ENCODE measurements around the gene GNB1. TPM values are rescaled to one million over a fixed set of nuclear protein-coding genes. Genes with fewer than 3 reads are reported as not detected.

The GNB1 gene
- total RNA-seq, 1 experiment from 2014 or later = 49.3 TPM

DNA sequence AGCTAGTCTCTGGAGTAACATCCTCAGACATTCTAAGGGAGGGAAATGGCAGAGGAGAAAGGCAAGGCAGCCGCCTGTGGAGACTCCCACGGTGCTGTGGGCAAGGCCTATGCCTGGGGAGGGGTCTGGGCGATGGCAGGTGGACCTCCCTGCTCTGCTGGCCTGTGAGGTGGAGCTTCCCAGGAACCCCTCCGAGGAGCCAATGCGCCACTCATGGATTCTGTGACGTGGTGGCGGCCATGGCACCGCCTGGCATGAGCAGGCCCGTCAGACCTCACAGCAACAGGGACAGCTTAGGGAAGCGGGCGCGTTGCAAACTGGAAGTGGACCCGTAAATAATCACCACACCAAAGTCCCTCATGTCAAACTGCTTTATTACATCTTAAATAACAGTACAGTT is 106.0 kb downstream of the GNB1 start:
- no peak for DNase-seq (ENCODE audit: low read depth)

DNA sequence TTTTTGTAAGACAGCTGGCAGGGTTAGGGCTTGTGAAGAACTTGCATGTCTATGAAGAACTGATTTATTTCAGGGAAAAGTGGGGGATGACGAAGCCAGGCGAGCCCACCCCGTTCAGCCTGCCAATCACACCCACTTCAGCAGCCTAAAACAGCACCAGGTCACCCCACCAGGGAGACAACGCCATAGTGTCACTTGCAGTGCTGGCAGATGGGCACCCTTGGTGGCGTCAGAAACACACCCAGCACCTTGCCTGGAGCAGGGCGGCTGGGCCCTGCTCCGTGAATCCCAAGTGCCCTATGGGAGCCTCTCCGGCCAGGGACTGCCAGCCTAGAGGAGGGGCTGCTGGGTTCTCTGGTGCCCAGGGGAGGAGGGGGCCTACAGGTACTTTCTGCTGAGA is 107.6 kb downstream of the GNB1 start:
- no peak for DNase-seq (ENCODE audit: low read depth)

DNA sequence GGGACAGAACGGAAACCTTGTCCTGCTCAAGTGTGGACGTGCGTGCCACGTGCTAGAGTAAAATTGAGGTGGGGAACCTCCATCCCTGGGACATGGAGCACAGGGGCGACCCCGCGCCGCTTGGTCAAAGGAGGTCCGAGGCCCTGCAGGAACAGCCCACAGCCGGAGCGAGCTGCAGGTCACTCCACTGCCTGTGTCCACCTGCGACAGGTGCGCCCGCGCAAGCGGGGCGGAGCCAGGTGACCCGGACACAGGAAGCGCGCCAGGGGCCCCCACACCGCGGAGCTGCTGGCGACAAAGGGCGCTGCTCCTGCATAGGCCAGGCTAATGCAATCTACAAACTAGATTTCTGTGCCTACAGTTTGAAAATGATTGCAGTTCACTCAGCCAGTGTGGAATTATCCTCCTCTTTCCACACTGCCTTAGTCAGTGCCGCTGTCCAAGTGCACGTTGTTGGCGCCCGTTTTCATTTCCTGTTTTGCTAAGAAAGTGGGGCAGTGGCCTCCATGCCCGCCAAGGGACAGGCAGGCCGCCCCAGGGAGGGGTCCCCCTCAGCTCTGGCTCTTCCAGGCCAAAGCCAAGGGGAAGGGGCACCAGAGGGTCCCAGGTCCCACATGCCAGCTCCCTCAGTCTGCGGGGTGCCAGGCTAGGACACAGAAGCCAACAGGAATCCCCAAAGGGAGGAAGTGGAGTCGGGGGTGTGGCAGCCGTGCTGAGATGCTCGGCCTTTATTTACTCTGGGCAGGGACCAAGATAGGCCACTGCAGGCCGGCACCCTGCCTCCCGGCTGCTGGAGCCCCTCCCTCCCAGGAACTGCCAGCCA is 108.3 kb downstream of the GNB1 start:
- DNase-seq (ENCODE audit: low read depth) = peak; percentile 73

DNA sequence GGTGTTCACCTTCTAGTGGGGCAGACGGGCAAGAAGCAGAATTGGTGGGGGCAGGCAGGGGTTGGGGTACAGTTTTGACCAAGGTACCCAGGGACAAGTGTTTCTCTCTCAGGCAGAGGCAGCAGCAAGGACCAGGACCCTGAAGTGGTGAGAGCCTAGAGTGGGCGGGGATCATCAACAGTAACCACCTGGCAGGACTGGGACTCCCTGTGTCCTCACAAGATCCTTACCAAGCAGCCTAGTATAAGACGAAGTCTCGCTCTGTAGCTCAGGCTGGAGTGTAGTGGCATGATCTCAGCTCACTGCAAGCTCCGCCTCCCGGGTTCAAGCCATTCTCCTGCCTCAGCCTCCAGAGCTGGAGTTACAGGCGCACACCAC is 109.4 kb downstream of the GNB1 start:
- DNase-seq (ENCODE audit: low read depth) = no peak

DNA sequence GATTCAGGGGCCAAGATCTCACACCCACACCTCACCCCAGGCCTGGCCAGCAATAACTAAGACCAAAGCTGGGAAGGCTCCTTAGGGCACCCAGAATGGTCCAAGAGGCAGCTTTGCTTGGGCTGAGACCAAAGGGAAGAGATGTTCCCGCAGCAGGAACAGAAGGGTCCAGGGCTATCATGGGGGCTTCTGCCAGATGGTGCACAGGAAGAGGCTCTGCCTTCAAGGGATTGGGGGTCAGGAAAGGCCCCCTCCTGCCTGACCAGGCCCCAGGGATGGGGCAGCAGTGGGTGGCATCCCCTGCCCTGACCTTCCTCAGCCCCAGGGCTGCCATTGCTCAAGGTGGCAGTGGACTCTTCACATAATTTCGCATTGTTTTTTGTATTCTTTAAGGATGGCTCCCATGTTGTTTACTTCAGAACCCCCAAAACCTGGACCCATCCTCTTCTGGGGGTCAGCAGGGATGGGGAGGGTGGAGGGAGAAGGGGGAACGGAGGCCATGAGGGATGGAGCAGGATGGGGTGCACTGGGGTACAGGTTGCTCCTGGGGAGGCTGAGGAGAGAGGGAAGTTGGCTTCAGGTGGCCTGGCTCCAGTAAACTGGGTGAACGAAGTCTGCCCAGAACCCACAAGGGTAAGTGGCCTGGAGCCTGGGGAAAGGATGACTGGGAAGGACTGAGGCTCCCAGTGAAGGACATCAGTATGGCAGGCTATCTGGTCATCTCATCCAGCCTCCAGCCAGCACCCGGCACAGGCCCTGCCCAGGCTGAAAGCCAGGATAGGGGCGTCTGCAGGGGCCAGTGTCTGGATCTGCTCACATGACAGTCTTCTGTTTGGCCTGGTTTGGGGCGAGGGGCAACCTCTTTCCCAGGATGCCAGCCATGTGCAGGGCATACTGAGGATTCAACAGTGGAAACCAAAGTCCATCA is 110.0 kb downstream of the GNB1 start:
- DNase-seq (ENCODE audit: low read depth) = no peak

DNA sequence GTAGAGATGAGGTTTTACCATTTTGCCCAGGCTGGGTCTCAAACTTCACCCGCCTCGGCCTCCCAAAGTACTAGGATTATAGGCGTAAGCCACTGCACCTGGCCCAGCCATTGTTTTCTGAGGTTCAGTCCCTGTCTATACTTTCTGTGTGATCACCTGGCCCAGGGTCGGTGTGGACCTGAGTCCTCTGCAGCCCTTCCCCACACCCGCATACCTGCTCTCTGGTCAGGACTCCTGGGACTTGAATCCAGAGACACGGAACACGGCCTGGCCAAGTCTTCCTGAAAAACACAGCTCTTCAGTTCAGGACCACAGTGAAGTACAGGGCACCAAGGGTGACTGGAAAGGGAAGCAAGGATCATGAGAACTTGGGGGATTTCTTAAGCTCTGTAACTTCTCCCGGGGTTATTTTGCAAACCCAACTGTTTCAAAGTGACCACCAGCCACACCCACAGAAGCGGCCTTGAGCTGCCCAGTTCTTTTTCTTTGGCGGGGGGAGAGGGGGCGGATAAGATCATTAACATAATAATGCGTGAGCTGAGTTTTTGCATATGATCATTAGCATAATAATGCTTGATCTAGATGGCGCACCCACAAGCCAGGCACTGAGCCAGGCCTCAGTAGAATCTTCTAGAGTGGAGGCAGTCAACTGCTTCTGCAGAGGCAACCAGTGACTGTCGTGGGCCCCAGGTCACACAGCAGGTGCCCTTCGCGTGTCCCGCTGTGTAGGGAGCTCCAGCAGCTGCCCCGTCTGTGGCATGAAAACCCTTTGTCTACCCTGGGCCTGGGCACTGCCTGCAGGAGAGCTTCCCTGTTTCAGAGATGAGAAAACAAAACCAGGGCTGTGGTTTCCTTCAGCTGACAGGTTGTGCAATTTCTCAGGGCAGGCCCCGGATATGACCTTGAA is 110.9 kb downstream of the GNB1 start:
- peak; percentile 47 for DNase-seq (ENCODE audit: low read depth)

DNA sequence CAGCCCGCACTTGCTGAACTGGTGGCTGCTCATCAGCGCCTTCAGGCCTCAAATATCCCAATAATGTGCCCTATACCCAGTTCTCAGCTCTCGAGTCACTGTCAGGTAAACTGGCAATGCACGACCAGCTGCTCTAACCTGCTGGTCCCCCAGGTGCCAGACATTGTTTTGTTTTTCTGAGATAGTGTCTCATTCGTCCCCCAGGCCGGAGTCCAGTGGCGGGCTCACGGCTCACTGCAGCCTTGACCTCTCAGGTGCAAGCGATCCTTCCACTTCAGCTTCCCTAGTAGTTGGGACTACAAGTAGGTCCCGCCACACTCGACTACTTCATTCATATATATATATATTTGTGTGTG is 111.6 kb downstream of the GNB1 start:
- no peak for DNase-seq (ENCODE audit: low read depth)

DNA sequence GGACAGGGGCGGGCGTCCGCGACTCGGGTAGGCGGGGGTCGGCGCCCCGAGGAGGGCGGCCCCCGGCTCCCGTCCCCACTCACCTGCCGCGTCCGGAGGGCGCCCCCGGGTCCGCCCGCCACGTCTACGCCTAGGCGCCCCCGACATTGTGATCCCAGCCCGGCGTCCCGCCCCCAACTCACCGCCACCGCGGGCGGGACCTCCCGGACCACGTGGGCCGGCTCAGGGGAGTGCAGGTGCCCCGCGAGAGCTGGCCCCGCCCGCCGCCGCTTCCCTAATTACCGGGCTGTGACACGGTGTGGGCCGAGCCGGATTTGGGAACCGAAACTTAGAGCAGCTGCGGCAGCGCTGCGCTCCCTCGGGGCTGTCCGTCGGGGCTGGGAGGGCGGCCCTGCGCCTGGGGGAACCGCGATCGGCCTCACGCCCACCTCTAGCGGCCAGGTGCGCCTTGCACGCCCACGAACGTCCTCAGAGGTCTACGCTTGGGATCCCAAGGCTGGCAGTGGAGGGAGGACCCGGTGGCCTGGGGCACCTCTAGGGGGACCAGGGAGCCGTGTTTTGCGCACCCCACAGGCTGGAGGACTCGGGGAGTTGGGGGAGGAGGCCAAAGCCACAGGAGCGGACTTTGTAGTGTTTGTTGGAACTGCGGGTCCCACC is 112.1 kb downstream of the GNB1 start:
- DNase-seq (ENCODE audit: low read depth) = peak; percentile 79

DNA sequence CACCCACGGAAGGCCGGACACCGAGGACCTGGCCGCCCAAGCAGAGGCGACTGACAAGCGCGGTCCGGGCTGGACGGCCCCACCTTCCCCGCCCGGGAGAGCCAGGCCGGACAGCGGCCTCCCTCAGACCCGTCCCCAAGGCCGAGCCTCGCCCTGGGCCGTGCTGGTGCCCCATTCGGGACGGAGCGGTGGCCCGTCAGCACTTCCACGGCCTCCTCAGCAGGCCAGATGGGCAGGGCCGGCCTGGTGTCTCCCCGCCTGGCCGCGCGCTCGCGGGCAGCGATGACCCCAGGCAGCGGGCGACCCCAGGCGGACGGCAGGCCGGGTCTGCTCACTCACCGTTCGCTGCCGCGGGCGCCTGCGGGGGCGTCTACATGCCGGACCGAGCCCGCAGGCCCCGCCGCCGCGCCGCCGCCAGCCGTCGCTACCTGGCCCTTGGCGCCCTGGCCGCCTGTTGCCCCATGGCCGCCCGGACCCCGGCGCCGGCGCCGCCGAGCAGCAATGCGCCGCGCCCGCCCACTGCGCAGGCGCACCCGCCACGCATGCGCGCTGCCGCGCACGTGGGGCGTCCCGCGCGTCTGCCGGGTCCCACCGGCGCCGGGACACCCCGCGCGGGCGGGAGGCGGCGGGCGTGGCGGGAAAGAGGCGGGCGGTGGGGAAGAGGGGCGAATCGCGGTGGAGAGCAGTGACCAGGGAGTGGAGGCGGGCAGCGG is 112.8 kb downstream of the GNB1 start, which contains the start of gene NADK:
Gene NADK, minus strand, starts transcription at position 521 of the 713 bp plus-strand sequence. CDS start 13,064 bp downstream, outside the sequence.
- DNase-seq (ENCODE audit: low read depth) = peak; percentile 83

DNA sequence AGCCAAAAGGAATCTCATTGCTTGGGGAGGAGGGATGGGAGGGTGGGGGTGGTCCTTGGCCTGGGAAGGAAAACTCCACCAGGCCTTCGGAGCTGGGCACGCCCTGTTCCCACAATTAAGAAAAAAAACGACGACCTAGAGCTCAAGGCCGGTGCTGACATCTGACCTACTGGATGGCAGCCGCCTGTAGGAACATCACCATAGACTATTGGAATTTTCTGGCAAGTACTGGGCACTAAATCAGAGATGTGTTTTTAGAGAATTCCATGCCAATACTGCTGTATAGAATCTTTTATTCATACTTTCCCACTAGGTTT is 113.3 kb downstream of the GNB1 start:
- peak; percentile 55 for DNase-seq (ENCODE audit: low read depth)

DNA sequence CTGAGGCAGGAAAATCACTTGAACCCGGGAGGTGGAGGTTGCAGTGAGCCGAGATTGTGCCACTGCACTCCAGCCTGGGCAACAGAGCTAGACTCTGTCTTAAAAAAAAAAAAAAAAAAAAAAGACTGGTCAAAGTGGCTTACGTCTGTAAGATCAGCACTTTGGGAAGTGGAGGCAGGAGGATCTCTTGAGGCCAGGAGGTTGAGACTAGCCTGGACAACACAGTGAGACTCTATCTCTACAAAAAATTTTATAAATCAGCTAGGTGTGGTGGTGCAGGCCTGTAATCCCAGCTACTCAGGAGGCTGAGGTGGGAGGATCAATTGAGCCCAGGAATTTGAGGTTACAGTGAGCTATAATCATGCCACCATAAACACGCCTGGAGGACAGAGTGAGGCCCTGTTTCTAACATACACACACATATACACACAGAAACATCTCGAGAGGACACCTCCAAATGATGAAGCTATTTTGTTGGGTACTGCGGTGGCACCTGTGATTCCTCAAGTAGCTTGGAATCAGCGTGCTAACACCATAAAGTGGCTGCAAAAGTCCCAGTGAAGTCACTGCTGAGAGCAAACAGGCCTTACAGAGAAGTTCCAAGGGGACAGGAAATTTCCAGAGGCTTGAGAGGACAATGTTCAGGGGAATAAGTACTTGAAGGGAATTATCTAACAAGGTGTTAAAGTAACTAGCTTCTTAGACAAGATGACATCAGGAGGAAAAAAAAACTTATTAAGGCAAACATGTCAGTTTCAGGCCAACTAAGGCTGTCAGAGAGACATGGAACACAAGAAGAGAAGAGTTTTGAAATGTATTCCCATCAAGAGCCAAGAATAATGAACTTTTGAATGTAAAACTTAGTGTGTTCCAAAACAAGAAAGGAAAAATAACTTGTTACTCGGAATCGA is 114.0 kb downstream of the GNB1 start:
- no peak for DNase-seq (ENCODE audit: low read depth)

DNA sequence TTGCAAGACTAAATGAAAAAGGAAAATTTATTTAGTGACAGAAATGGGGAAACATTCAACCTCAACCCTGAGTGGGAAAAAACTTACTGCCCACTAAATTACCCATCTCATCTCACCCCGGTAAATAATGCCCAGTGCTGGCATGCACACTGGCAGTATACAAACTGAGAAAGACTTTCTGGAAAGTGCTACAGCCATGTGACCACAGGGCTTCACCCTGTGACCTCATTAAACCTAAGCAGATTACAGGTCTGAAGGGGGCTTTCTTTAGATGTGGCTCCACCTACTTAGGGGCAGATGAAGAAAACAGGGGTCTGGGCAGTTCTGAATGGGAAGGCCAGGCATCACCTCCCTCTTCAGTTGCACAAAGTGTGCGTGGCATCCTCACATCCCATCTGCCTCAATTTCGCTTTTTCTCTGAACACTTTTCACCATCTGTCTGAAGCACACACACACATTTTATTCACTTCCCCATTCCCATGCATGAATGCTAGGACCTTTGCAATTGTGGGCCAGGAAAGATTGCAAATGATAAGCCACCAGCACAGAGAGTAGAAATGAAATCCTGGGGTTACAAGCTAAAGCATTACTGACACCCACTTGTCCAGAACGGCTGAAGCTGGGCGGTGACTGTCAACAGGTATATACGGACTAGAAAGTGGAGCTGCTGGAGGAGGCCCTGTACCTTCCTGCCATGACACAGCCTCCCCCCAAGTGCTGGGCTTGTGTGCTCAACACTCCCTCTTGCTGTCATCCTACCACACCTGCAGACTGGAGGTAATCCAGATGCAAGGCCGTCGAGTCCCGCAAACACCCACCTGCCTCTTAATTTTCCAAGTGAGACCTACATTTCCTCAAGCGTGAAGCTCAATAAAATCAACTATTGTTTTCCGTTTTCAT is 115.3 kb downstream of the GNB1 start:
- no peak for DNase-seq (ENCODE audit: low read depth)

DNA sequence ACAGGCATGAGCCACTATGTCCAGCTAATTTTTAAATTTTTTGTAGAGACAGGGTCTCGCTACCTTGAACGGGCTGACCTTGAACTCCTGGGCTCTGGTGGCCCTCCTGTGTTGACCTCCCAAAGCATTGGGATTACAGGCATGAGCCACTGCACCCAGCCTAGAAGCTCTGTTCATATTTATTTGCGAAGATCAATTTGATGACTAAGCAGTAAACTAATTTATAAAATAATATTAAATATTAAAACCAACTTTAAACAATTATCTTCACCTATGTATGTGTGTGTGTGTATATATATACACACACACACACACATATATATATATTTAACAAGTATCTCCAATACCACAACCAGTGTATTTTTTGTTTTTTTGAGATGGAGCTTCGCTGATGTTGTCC is 117.0 kb downstream of the GNB1 start:
- no peak for DNase-seq (ENCODE audit: low read depth)

DNA sequence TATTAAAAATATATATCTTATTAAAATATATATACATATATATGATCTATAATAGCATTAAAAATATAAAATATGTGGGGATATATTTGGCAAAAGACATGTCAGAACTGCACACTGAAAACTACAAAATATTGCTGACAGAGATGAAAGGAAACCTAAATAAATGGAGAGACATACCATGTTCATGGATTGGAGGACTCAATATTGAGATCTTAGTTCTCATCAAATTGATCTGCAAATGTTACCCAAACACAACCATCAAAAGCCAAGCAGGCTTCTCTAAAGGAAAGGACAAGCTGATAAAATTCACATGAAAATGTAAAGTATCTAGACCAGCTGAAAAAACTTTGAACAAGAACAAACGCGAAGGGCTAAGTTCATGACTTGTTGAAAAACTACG is 119.8 kb downstream of the GNB1 start:
- no peak for DNase-seq (ENCODE audit: low read depth)

DNA sequence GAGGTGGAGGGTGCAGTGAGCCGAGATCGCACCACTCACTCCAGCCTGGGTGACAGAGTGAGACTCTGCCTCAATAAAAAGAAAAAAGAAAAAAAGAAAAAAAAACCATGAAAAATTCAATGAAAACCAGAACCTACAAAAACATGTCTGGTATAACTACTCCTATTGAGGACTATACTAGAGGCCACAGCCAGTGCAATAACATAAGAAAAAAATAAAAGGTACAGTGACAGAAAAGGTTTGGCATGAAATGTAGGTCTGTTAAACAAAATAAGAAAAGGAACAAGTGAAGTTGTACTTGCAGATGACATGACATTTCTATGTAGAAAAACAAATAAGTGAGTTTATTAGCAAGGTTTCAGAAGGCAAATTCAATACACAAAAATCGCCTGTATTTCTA is 120.8 kb downstream of the GNB1 start:
- no peak for DNase-seq (ENCODE audit: low read depth)

DNA sequence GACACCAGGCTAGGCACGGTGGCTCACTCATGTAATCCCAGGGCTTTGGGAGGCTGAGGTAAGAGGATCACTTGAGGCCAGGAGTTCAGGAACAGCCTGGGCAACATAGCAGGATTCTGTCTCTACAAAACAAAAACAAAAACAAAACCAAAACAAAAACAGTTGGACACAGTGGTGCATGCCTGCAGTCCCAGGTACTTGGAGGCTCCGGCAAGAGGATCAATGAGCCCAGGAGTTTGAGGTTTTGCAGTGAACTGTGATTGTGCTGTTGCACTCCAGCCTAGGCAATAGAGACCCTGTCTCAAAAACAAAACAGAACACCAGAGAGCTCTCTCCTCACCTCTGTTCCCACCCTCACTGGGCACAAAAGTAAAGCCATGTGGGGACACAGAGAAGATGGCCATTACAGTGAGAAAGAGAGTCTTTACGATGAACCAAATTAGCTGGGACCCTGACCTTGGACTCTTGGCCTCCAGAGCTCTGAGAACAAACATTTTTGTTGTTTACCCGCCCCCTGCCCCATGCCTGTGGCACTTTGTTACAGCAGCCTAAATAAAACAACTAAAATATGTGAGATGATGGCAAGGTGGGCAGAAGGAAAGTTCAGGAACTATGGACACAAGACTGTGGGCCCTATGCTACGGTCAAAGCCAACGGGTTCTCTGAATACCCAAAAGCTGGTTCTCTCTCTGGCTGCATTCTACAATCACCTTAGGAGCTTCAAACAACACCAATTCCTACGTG is 122.5 kb downstream of the GNB1 start:
- no peak for DNase-seq (ENCODE audit: low read depth)

DNA sequence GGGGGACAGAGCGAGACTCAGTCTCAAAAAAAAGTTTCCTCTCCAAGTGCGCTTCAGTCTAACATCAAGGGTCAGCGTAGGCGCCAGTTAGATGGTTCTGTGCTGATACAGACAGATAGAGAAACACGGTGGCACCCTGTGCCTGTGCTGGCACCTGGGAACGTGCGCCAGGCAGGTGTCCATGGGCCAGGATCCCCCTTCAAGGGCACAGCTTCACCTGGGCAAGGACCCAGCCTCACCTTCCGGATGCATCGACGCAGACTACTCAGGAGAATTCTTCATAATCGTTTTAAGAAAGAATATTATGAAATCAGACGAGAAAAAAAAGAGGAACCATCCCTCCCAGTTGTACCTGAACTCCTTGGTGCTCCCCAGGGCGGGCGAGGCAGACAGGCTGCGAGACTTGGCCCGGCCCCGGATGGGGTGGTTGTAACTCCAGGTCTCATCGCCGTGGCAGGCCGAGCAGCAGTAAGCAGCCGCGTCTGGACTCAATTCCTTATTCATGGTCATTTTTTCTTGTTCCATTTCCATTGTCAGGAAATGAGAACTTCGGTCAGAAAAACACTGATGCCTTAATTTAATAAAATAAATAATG is 125.9 kb downstream of the GNB1 start:
- DNase-seq (ENCODE audit: low read depth) = no peak

All from Daoy (cell line).